Mesenchymal stem cell (in vitro differentiated cells and primary cell): Measurements from ENCODE around the gene KLHDC7B.

Experiments
- DNase-seq: peaks from one replicate; pipeline ENCODE4 v3.0.0-alpha.2; 2013
- H2AFZ ChIP-seq: one replicate; pipeline ENCODE4 v1.6.1; 2013; ENCODE audit warnings: low read depth, mild to moderate bottlenecking, control low read depth, inconsistent platforms, low read length, moderate library complexity
- H2AK5ac ChIP-seq: 2 replicates; pipeline ENCODE4 v1.6.1; 2013; ENCODE audit warnings: low read length, moderate library complexity, mild to moderate bottlenecking, inconsistent platforms; ENCODE audit not compliant: severe bottlenecking
- H2BK120ac ChIP-seq: one replicate; pipeline ENCODE4 v1.6.1; 2013; ENCODE audit warnings: low read depth, mild to moderate bottlenecking, inconsistent platforms, low read length, moderate library complexity
- H2BK12ac ChIP-seq, 2 experiments: one replicate each; pipeline ENCODE4 v1.6.1; 2013; ENCODE audit warnings: inconsistent platforms in 2 of 2, low read length in 2 of 2, mild to moderate bottlenecking in 2 of 2, moderate library complexity in 2 of 2, control low read depth in 1 of 2
- H2BK15ac ChIP-seq: one replicate; pipeline ENCODE4 v1.6.1; 2013; ENCODE audit warnings: mild to moderate bottlenecking, low read depth, inconsistent platforms; ENCODE audit not compliant: poor library complexity, severe bottlenecking
- H2BK5ac ChIP-seq: 2 replicates; pipeline ENCODE4 v1.6.1; 2013; ENCODE audit warnings: low read depth, mild to moderate bottlenecking, low read length, control low read depth, inconsistent platforms; ENCODE audit not compliant: poor library complexity, severe bottlenecking
- H3K14ac ChIP-seq, 2 experiments: one replicate each; pipeline ENCODE4 v1.6.1; 2013; ENCODE audit warnings: inconsistent platforms in 2 of 2, low read length in 2 of 2, control low read depth in 1 of 2, mild to moderate bottlenecking in 1 of 2, moderate library complexity in 1 of 2
- H3K18ac ChIP-seq, 2 experiments: one replicate each; pipeline ENCODE4 v1.6.1; 2013; ENCODE audit warnings: inconsistent platforms in 2 of 2, low read length in 2 of 2, control low read depth in 1 of 2, low read depth in 1 of 2, mild to moderate bottlenecking in 1 of 2
- H3K23ac ChIP-seq, 2 experiments: one replicate each; pipeline ENCODE4 v1.6.1; 2013; ENCODE audit warnings: inconsistent platforms in 2 of 2, low read length in 2 of 2, mild to moderate bottlenecking in 2 of 2, moderate library complexity in 2 of 2, control low read depth in 1 of 2
- H3K27ac ChIP-seq: 2 replicates; pipeline ENCODE4 v1.5.1; 2013; ENCODE audit warnings: mild to moderate bottlenecking, moderate library complexity, low read length, control low read depth, inconsistent platforms; ENCODE audit not compliant: poor library complexity, severe bottlenecking
- H3K27me3 ChIP-seq, 2 experiments: 2 replicates each; pipeline versions ENCODE4 v1.6.1 to v1.7.0; 2013; ENCODE audit warnings: low read length in 2 of 2, mild to moderate bottlenecking in 2 of 2, moderate library complexity in 2 of 2, control low read depth in 1 of 2, inconsistent platforms in 1 of 2; ENCODE audit not compliant: control insufficient read depth in 1 of 2, insufficient read depth in 1 of 2
- H3K36me3 ChIP-seq, 2 experiments: 2 replicates each; pipeline versions ENCODE4 v1.6.1 to v1.7.0; 2013; ENCODE audit warnings: low read length in 2 of 2, control low read depth in 1 of 2, inconsistent platforms in 1 of 2, low read depth in 1 of 2, mild to moderate bottlenecking in 1 of 2; ENCODE audit not compliant: insufficient read depth in 2 of 2, control insufficient read depth in 1 of 2
- H3K4ac ChIP-seq, 2 experiments: one replicate each; pipeline ENCODE4 v1.6.1; 2013; ENCODE audit warnings: inconsistent platforms in 2 of 2, low read length in 2 of 2, mild to moderate bottlenecking in 2 of 2, moderate library complexity in 2 of 2, control low read depth in 1 of 2, low read depth in 1 of 2
- H3K4me1 ChIP-seq: 2 replicates; pipeline ENCODE4 v1.6.1; 2013; ENCODE audit warnings: low read depth, low read length, control low read depth; ENCODE audit not compliant: control insufficient read depth, insufficient read depth
- H3K4me2 ChIP-seq: 2 replicates; pipeline ENCODE4 v1.6.1; 2013; ENCODE audit warnings: low read length, mild to moderate bottlenecking, inconsistent platforms; ENCODE audit not compliant: poor library complexity, severe bottlenecking
- H3K4me3 ChIP-seq, 2 experiments: 2 replicates each; pipeline versions ENCODE4 v1.5.1 to v1.7.0; 2013; ENCODE audit warnings: low read length in 2 of 2, mild to moderate bottlenecking in 2 of 2, control low read depth in 1 of 2, low read depth in 1 of 2; ENCODE audit not compliant: insufficient read depth in 1 of 2
- H3K79me1 ChIP-seq: replicated peaks from 2 replicates; pipeline ENCODE4 v1.6.1; 2013; ENCODE audit warnings: mild to moderate bottlenecking, control low read depth, low read length, inconsistent platforms; ENCODE audit not compliant: poor library complexity, severe bottlenecking
- H3K9ac ChIP-seq: 2 replicates; pipeline ENCODE4 v1.7.0; 2013; ENCODE audit warnings: mild to moderate bottlenecking, low read length, moderate library complexity
- H3K9me3 ChIP-seq: 2 replicates; pipeline ENCODE4 v1.7.0; 2013; ENCODE audit warnings: mild to moderate bottlenecking, low read length; ENCODE audit not compliant: control insufficient read depth
- H4K8ac ChIP-seq: one replicate; pipeline ENCODE4 v1.6.1; 2013; ENCODE audit warnings: inconsistent platforms, mild to moderate bottlenecking, low read length, moderate library complexity
- H4K91ac ChIP-seq: one replicate; pipeline ENCODE4 v1.6.1; 2013; ENCODE audit warnings: mild to moderate bottlenecking, low read length, inconsistent platforms
- WGBS: methylation state at CpG from one replicate; pipeline ENCODE4 v1.1.7; 2013; ENCODE audit warnings: mixed read lengths; 5-methylcytosine and 5-hydroxymethylcytosine counted together

KLHDC7B gene

GRCh38 chr22:50599816-50600455, 54.2 kb downstream of the KLHDC7B start:
- H3K9ac ChIP-seq, result no peak overlapping the region
- H3K4me2 ChIP-seq, result peak overlapping the region; percentile 85
- H3K18ac ChIP-seq, result no peak overlapping the region
- no peak overlapping the region for H2BK120ac ChIP-seq
- DNase-seq, result peak; percentile 43
- H4K8ac ChIP-seq, result no peak overlapping the region
- H3K23ac ChIP-seq, result no peak overlapping the region
- peaks cover 47 to 48% of the 10 kb centered on the region in 2 experiments for H3K27me3 ChIP-seq
- peaks cover 9% of the 10 kb centered on the region for H3K4me1 ChIP-seq
- no peak overlapping the region for H2BK5ac ChIP-seq
- peaks cover 0 to 9% of the 10 kb centered on the region in 2 experiments for H3K36me3 ChIP-seq
- no peak overlapping the region for H2AFZ ChIP-seq
- no peak overlapping the region for H4K91ac ChIP-seq
- 31% methylated on average over 38 of the region's 52 CpGs for WGBS
- no peak overlapping the region for H2BK15ac ChIP-seq
- H3K4me3 ChIP-seq, result no peak overlapping the region
- no peak overlapping the region for H2BK12ac ChIP-seq
- no peak overlapping the region for H3K4ac ChIP-seq
- H3K79me1 ChIP-seq, result no peaks in the 10 kb centered on the region
- H3K27ac ChIP-seq, result no peak overlapping the region
- H3K9me3 ChIP-seq, result no peaks in the 10 kb centered on the region
- no peak overlapping the region for H2AK5ac ChIP-seq
- H3K14ac ChIP-seq, result no peak overlapping the region

GRCh38 chr22:50600538-50600937, 54.8 kb downstream of the KLHDC7B start, which contains the start of gene MAPK8IP2:
MAPK8IP2 (plus strand) TSS chr22:50600793; CDS start chr22:50600819, 26 bp downstream.
- H2AK5ac ChIP-seq, result no peak within 1 kb of the TSS
- H3K36me3 ChIP-seq, result peaks cover 0 to 9% of the 10 kb centered on the region in 2 experiments
- no peak within 1 kb of the TSS for H4K8ac ChIP-seq
- no peak within 1 kb of the TSS for H3K4ac ChIP-seq
- no peaks in the 10 kb centered on the region for H3K9me3 ChIP-seq
- H3K79me1 ChIP-seq, result no peaks in the 10 kb centered on the region
- peak within 1 kb of the TSS in 1 of 2 experiments; percentile 49 for H3K4me3 ChIP-seq
- H3K9ac ChIP-seq, result no peak within 1 kb of the TSS
- H3K4me2 ChIP-seq, result peak within 1 kb of the TSS; percentile 85
- no peak within 1 kb of the TSS for H2BK12ac ChIP-seq
- H3K4me1 ChIP-seq, result peaks cover 9% of the 10 kb centered on the region
- H3K23ac ChIP-seq, result peak within 1 kb of the TSS in 1 of 2 experiments; percentile 59
- H3K14ac ChIP-seq, result no peak within 1 kb of the TSS
- DNase-seq, result no peak
- H2BK120ac ChIP-seq, result no peak within 1 kb of the TSS
- 0% methylated on average over 12 of the region's 61 CpGs for WGBS
- H2BK15ac ChIP-seq, result no peak within 1 kb of the TSS
- H3K18ac ChIP-seq, result no peak within 1 kb of the TSS
- H2AFZ ChIP-seq, result no peak within 1 kb of the TSS
- no peak within 1 kb of the TSS for H4K91ac ChIP-seq
- H2BK5ac ChIP-seq, result no peak within 1 kb of the TSS
- no peak within 1 kb of the TSS for H3K27ac ChIP-seq
- H3K27me3 ChIP-seq, result peaks cover 52 to 53% of the 10 kb centered on the region in 2 experiments
